Right lobe of liver (tissue), 4 donors: ENCODE results near the gene SLC34A3.

ENCODE experiments used
- CTCF ChIP-seq, 4 donors: fragments of 200-600 bp in 3 of 4; fragments of 450-650 bp in 1 of 4; IDR thresholded peaks; one replicate each; pipeline versions ENCODE4 v1.5.1 to v1.8.0; 2016 to 2022; ENCODE audit warnings: antibody characterized with exemption in 4 of 4, mild to moderate bottlenecking in 2 of 4
- POLR2A ChIP-seq: fragments of 450-650 bp; IDR thresholded peaks from one replicate; pipeline ENCODE4 v1.6.1; 2017; ENCODE audit warnings: antibody characterized with exemption, mild to moderate bottlenecking
- donor health status: DM: no; HTN: no; CAD: no.
- donor health status: DM: no; HTN: no; CAD: no.
- donor health status: DM: no; HTN: yes; CAD: no.

GRCh38 chr9:137194909-137195308, 35.8 kb upstream of the SLC34A3 start:
- no peak for TF ChIP-seq CTCF (IDR thresholded peaks at IDR 0.05)
- no peak for TF ChIP-seq POLR2A
